ENCODE measurements around the gene GAB3. TPM values are rescaled to one million over a fixed set of nuclear protein-coding genes. Genes with fewer than 3 reads are reported as not detected.

GAB3 gene
- total RNA-seq, 4 donors from 2014 or later, result 2.9 to 34.1 (median 7.2) TPM

GRCh38 chrX:154733066-154733425 lies 17.8 kb downstream of the GAB3 start:
- H3K36me3 ChIP-seq, result no peaks in the 10 kb centered on the region
- H3K27ac ChIP-seq, result peak overlapping the region; percentile 73 to 79
- no peak for DNase-seq
- no peak overlapping the region for H3K4me3 ChIP-seq
- no peaks in the 10 kb centered on the region for H3K27me3 ChIP-seq
- H3K4me1 ChIP-seq, result peaks cover 0 to 4% of the 10 kb centered on the region in 2 donors
- intact Hi-C loops (cut with DNase I; ENCODE audit: low total_unique reads), result no loop called here
- TF ChIP-seq CTCF (IDR thresholded peaks at IDR 0.05) (no peak), POLR2A (IDR thresholded peaks at IDR 0.05) (no peak)
- H3K9me3 ChIP-seq, result no peaks in the 10 kb centered on the region

- Histone ChIP-seq H3K36me3 (no peaks in the 10 kb centered on the region), H3K27ac (peak overlapping the region; percentile 33 to 73), H3K9me3 (no peaks in the 10 kb centered on the region), H3K4me3 (no peak overlapping the region), H3K4me1 (peaks cover 0 to 4% of the 10 kb centered on the region in 2 donors), H3K27me3 (no peaks in the 10 kb centered on the region)
- no peak for TF ChIP-seq CTCF (IDR thresholded peaks at IDR 0.05)
- no peak for TF ChIP-seq POLR2A (IDR thresholded peaks at IDR 0.05)
- no peak for DNase-seq
- intact Hi-C loops (cut with DNase I; ENCODE audit: low total_unique reads), result no loop called here
Measured at GRCh38 chrX:154732421-154733065, 18.3 kb downstream of the GAB3 start.

GRCh38 chrX:154731881-154732280 lies 19.0 kb downstream of the GAB3 start:
- DNase-seq, result no peak
- Histone ChIP-seq H3K4me1 (peaks cover 0 to 4% of the 10 kb centered on the region in 2 donors), H3K27me3 (no peaks in the 10 kb centered on the region), H3K36me3 (no peaks in the 10 kb centered on the region), H3K9me3 (no peaks in the 10 kb centered on the region), H3K4me3 (no peak overlapping the region), H3K27ac (no peak overlapping the region)
- intact Hi-C loops (cut with DNase I; ENCODE audit: low total_unique reads), result no loop called here
- TF ChIP-seq POLR2A (IDR thresholded peaks at IDR 0.05), result no peak
- TF ChIP-seq CTCF (IDR thresholded peaks at IDR 0.05), result no peak

- H3K27ac ChIP-seq, result peak overlapping the region; percentile 64 to 65
- H3K36me3 ChIP-seq, result no peaks in the 10 kb centered on the region
- H3K27me3 ChIP-seq, result no peaks in the 10 kb centered on the region
- no peak for DNase-seq
- intact Hi-C loops (cut with DNase I; ENCODE audit: low total_unique reads), result no loop called here
- peaks cover 0 to 4% of the 10 kb centered on the region in 2 donors for H3K4me1 ChIP-seq
- H3K9me3 ChIP-seq, result no peaks in the 10 kb centered on the region
- TF ChIP-seq POLR2A (IDR thresholded peaks at IDR 0.05) (no peak), CTCF (IDR thresholded peaks at IDR 0.05) (no peak)
- H3K4me3 ChIP-seq, result no peak overlapping the region
Measured at GRCh38 chrX:154731184-154731583, 19.7 kb downstream of the GAB3 start.

GRCh38 chrX:154730253-154730891 lies 20.5 kb downstream of the GAB3 start:
- intact Hi-C loops (cut with DNase I; ENCODE audit: low total_unique reads), result no loop called here
- TF ChIP-seq POLR2A (IDR thresholded peaks at IDR 0.05), result no peak
- TF ChIP-seq CTCF (IDR thresholded peaks at IDR 0.05), result no peak
- peak; percentile 40 to 70 for DNase-seq
- no peaks in the 10 kb centered on the region for H3K9me3 ChIP-seq
- H3K4me3 ChIP-seq, result no peak overlapping the region
- H3K36me3 ChIP-seq, result no peaks in the 10 kb centered on the region
- H3K27ac ChIP-seq, result peak overlapping the region; percentile 64 to 65
- H3K4me1 ChIP-seq, result peaks cover 0 to 4% of the 10 kb centered on the region in 2 donors
- no peaks in the 10 kb centered on the region for H3K27me3 ChIP-seq
